Limb (tissue), 2 donors: ENCODE results near the gene APOA1.
"Not testable (repeated sequence)": the region's sequence is repeated elsewhere in the genome, so short reads cannot be mapped to it uniquely, and the experiment has no call there.

ENCODE experiments used
- DNase-seq, 2 donors: peaks; one replicate each; pipeline ENCODE4 v3.0.0-alpha.2; 2016; ENCODE audit errors: extremely low spot score in 2 of 2

Gene APOA1

GRCh38 chr11:116814502-116814901, 22.9 kb downstream of the APOA1 start:
- DNase-seq: no peak

DNA sequence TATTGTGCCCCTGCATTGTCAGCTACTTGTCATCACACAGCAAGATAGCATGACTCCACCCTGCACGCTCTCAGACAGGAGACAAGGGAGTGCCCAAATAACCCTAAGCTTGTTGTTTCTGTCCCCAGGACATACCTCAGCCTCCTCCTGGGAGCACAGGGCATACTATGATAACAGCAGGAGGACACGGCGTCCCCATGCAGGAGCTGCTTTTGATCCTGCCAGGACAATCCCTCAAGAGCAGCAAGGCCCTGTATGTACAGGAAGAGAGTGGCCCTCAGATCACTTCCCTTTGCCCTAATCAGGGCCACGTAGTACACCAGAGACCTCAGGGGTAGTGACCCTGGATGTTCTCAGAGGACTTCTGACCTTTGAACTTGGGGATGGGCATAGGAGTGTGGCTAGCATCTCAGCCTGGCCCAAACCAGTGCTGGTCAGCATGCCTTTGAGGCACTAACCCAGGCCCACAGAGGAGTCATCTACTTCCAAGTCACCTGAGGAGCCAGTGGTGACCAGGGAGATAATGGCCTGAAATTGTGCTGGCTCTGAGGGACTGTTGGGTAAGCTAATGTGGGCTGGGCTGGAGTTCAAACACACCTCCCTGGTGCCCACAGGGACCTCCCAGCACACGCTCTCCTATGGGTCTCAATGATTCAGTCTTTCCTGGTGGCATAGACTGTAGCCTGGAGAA, 23.5 kb downstream of the APOA1 start:
- no peak for DNase-seq

- no peak for DNase-seq
Observed at GRCh38 chr11:116813170-116813569, 24.3 kb downstream of the APOA1 start.

DNA sequence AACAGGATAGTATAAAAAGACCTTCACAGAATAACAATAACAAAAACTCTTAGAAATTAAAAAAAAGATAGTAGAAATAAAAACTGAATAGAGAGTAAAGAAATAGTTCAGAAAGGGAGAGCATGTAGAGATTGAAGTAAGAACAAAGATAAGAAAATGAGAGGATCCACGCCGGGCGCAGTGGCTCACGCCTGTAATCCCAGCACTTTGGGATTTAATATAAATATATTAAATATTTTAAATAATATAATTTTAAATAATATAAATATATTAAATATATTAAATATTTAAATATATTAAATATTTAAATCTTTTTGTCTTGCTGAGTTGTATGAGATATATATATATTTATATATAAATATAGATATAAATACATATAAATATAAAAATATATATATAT, 25.3 kb downstream of the APOA1 start:
- no peak for DNase-seq

DNA sequence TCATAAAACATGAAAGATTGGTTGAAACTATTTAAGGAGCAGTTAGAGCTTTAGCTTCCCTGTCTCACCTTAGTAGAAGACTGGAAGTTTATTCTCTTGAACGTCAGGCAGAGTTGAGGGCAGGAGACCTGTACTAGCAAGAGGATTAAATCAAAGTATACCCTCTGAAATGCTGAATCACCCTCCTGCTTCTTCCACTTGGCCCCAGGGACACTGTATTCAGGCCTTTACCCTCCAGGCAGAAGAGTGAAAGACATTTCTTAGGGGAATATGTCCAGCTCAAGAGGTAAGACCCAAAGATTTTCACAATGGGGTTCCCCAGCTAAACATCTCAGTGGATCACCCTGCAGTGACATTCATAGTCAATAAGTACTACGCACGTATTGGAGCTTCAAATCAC, 26.2 kb downstream of the APOA1 start:
- no peak for DNase-seq

DNA sequence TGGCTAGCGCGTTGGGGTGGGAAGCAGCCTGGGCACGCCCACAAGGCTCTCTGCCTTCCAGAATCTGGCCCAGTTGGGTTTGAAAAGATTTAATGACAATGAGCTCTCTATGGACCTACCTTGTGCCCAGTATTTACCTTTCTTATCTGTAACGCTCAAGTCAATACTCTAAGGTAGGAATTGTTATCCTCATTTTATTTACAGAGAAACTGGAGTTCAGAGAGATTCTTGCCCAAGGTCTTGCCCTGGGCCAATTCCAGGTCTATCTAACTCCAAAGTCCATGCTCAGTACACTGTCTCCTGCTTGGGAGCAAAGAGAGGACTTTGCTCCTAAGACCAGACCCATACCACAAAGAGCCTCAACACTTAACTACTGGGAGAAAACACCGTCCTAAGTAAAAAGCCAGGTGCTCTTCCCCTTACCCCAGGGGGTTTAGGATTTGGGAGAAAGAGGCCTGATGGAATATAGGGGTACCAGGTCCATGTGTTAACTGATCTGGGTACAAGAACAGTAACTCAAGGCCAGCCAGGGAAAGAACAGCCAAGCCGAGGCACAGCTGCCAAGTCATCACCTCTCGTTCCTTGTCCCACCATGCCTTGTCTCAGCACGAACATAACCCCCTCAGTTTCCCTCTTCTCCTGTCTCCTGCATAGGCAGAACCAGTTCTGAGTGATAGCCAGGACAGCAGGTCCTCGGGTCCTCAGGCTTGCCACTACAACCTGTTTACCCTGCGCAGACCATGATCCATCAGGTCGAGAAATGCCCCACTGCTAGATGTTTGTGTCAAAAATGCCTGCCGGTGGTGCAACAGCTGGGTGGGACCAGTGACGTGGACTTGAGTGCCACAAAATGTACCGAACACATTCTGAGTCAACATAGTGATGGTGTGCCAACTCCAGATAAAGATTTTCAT, 28.9 kb downstream of the APOA1 start:
- DNase-seq: no peak

- no peak for DNase-seq
Observed at GRCh38 chr11:116807601-116808261, 29.7 kb downstream of the APOA1 start.

DNA sequence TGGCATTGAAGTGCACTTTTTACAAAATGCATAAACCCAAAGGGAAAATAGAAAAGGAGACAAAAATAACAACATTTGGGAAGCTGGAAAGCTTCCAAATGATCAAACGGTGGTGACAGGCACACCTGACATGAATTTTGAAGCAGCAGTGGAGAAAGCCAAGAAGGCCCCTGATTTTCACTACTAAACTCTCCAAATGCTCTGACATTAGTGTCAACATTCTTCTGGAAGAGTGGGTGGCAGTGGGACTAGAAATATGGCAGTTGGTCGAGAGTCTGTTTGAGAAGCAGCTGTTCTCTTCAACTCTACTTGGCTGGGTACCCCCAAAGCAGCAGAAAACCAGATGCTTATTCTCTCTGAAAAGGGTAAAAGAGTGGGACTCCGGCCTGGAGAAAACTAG, 33.4 kb downstream of the APOA1 start:
- DNase-seq: no peak

GRCh38 chr11:116801662-116802061, 35.8 kb downstream of the APOA1 start:
- DNase-seq: not testable (repeated sequence)

GRCh38 chr11:116800610-116801009, 36.8 kb downstream of the APOA1 start:
- DNase-seq: no peak

DNA sequence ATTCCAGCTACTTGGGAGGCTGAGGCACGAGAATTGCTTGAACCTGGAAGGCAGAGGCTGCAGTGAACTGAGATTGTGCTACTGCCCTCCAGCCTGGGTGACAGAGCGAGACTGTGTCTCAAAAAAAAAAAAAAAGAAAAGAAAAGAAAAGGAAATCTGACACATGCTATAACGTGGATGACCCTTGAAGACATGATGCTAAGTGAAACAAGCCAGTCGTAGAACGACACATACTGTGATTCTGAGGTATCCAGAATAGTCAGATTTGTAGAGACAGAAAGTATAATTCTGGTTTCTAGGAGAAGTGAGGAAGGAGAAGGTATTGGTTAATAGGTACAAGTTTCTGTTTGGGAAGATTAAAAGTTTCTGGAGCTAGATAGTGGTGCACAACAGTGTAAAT, 39.1 kb downstream of the APOA1 start:
- no peak for DNase-seq

- no peak for DNase-seq
Observed at GRCh38 chr11:116797816-116798215, 39.6 kb downstream of the APOA1 start.

DNA sequence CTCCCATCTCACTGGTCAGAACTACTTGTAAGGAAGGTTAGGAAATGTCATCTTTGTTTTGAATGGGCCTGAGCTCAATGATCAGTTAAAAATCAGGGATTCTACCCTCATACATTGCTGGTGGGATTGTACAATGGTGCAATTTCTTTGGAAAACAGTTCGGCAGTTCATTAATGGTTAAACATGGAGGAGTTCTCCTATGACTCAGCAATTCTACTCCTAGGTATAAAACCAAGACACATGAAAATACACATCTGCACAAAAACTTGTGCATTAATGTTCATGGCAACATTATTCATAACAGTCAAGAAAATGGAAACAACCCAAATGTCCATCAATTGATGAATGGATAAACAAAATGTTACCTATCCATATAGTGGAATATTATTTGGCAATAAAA, 40.9 kb downstream of the APOA1 start:
- DNase-seq: no peak

DNA sequence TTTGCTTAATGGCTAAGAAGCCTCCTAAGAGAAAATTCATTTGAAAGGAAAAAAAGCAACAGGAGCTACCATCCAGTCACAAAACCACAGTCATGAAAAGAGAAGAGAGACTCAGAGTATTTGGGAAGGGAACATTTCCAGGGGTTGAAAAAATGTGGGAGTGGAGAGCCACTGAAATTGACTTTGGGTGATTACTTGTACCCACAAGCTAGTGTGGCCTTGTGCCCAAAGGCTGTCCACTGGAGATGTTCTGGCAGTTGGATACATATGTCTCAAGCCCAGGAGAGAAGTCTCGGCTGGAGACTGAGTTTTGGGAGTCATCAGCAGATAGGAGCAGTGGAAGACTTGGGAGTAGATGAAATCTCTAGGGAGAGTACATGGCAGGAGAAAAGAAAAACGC, 42.6 kb downstream of the APOA1 start:
- no peak for DNase-seq

DNA sequence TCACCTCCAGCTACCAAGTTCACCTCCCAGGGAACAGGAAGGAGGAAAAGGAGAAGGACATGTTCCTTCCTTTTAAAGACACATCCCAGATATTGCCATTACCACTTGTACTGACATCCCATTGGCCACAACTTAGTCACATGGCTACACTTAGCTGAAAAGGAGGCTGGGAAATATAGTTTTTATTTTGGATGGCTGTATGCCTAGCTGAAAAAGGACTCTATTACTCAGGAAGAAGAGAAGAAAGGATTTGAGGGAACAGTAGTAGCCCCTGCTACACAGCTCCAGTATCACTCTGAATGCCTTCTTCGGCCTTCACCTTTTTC, 43.7 kb downstream of the APOA1 start:
- no peak for DNase-seq

- DNase-seq: no peak
Observed at GRCh38 chr11:116792869-116793771, 44.3 kb downstream of the APOA1 start.

DNA sequence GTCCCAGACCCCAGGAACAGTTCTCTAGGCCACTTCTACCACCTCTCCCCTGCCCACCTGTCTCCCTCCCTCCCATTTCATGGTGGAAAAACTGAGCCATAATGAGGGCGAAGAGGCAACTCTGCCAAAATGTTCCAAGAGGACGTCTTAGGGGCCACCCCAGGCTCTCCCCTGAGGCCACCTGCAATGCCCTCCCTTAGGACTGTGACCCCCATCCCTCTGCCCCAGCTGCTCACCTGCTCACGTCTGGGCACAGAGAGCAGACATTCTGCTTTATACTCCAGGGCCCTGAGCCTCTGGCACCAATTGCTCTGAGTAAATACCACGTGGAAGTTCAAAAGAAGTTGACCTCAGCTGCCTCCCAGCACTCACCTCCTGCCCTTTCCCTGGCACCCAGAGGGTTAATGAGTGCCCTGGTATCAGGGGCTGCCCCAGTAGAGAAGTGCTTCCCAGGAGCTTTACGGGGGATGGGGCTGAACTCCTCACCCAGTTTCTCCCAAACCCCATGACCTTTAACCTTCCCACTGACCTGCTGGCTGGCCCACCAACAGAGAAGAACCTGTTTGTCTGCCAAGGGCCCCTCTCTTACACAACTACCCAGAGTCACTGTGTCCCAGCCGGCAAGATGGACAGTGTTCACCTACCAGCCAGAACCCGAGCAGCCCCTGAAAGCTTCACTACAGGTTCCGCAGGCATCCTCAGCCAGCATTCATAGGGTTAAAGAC, 45.1 kb downstream of the APOA1 start:
- no peak for DNase-seq

DNA sequence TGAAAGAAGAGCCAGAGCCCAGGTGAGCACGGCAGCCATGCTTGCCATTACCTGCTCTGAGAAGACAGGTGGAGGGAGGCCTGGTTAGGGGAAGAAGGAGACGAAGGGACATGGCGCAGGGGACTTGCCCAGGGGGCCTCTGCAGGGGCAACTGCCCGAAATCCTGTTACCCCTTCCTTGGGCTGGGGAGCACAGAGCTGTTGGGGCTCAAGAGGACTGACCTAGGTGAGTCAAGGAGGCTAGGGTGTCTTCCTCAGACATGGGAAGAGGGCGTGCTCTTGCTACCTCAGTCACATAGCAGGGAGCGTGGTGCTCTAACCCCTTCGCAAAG, 45.6 kb downstream of the APOA1 start, which contains the start of gene APOA5:
Gene APOA5 (minus strand): TSS at position 67 of the 331 bp plus-strand sequence. CDS start 19 bp downstream, at position 48.
- DNase-seq: no peak

DNA sequence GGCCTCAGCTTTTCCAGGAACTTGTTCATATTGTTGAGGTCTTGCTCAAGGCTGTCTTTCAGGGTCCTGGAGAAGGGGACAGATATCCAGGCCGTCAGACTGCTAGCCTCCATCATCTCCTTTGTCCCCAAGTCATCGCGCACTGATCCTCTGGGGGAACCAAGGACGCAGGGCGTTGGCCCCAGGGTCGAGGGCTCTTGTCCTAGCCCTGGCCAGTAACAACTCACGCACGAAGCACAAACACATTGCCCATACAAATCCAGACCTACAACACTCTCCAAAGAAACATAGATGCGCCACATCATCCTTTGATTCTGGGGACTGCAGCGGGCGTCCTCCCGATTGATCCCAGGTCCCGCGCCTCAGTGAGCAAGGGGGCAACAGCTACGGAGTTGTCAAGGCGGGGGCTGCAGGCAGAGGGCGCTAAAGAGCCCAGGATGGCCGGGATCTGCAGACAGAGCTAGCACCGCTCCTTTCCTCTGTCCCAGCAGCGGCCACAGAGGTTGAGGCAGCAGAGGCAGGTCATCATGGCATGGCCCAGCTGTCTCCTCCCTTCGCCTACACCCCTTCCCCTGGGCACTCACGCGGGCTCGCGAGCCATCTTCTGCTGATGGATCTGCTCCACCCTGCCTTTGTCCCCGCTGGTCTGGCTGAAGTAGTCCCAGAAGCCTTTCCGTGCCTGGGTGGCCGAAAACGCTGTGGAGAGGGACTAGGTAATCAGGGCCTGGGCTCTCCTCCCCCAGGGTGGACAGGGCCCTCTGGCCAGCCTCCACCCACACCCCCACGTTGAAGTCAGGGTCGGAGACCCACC, 46.2 kb downstream of the APOA1 start:
- DNase-seq: peak; percentile 51 to 86
